ENCODE data around the gene GPR15. TPM values are rescaled to one million over a fixed set of nuclear protein-coding genes. Genes with fewer than 3 reads are reported as not detected.

Gene GPR15
- total RNA-seq, 4 donors from 2014 or later, result not detected

DNA sequence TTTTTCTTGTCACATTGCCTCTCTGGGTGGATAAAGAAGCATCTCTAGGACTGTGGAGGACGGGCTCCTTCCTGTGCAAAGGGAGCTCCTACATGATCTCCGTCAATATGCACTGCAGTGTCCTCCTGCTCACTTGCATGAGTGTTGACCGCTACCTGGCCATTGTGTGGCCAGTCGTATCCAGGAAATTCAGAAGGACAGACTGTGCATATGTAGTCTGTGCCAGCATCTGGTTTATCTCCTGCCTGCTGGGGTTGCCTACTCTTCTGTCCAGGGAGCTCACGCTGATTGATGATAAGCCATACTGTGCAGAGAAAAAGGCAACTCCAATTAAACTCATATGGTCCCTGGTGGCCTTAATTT, 478 bp downstream of the GPR15 start:
- no peak for ATAC-seq
- Histone ChIP-seq H3K4me1 (no peaks in the 10 kb centered on the region), H3K27me3 (no peaks in the 10 kb centered on the region), H3K36me3 (no peaks in the 10 kb centered on the region), H3K27ac (no peak overlapping the region), H3K9me3 (no peaks in the 10 kb centered on the region), H3K4me3 (no peak overlapping the region)
- intact Hi-C loops (cut with DNase I; ENCODE audit: low total_unique reads), result no loop called here
- TF ChIP-seq, protein P1, sequence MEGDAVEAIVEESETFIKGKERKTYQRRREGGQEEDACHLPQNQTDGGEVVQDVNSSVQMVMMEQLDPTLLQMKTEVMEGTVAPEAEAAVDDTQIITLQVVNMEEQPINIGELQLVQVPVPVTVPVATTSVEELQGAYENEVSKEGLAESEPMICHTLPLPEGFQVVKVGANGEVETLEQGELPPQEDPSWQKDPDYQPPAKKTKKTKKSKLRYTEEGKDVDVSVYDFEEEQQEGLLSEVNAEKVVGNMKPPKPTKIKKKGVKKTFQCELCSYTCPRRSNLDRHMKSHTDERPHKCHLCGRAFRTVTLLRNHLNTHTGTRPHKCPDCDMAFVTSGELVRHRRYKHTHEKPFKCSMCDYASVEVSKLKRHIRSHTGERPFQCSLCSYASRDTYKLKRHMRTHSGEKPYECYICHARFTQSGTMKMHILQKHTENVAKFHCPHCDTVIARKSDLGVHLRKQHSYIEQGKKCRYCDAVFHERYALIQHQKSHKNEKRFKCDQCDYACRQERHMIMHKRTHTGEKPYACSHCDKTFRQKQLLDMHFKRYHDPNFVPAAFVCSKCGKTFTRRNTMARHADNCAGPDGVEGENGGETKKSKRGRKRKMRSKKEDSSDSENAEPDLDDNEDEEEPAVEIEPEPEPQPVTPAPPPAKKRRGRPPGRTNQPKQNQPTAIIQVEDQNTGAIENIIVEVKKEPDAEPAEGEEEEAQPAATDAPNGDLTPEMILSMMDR (IDR thresholded peaks at IDR 0.05 in 4 of 5, conservative IDR thresholded peaks at IDR 0.05 in 1 of 5), result no peak
- no peak for TF ChIP-seq POLR2A (IDR thresholded peaks at IDR 0.05)
- in situ Hi-C loops (cut with MboI; ENCODE audit: low sequenced_read_pairs in 4 of 4), result no loop called here
- no peak for DNase-seq

DNA sequence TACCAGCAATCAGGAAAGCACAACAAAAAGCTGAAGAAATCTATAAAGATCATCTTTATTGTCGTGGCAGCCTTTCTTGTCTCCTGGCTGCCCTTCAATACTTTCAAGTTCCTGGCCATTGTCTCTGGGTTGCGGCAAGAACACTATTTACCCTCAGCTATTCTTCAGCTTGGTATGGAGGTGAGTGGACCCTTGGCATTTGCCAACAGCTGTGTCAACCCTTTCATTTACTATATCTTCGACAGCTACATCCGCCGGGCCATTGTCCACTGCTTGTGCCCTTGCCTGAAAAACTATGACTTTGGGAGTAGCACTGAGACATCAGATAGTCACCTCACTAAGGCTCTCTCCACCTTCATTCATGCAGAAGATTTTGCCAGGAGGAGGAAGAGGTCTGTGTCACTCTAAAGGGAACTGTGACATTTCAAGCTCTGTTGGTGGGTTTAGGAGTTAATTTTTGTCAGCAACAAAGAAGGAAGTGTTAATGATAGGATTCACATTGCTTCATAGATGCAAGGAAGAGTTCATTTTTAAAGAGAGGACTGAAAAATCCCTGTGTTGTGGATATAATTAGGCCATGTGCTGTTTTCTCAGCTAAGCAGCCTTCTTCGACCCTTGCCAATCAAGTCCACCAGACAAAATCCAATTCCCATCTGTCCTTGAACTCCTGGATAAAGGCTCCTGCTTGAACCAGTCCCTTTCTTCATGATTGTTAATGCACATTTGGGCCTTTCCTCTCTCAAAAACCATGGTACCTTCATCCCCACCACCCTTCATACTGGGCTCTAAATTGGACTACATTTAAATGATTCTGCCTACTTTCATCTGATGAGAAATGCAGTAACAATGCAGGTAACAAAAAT, 1.2 kb downstream of the GPR15 start:
- no peaks in the 10 kb centered on the region for H3K9me3 ChIP-seq
- ATAC-seq (no peak), DNase-seq (no peak)
- H3K27ac ChIP-seq, result no peak overlapping the region
- H3K36me3 ChIP-seq, result no peaks in the 10 kb centered on the region
- no peaks in the 10 kb centered on the region for H3K4me1 ChIP-seq
- TF ChIP-seq POLR2A (IDR thresholded peaks at IDR 0.05), result no peak
- TF ChIP-seq, protein P1 (IDR thresholded peaks at IDR 0.05 in 4 of 5, conservative IDR thresholded peaks at IDR 0.05 in 1 of 5), result no peak
- in situ Hi-C loops (cut with MboI; ENCODE audit: low sequenced_read_pairs in 4 of 4) (no loop called here), intact Hi-C loops (cut with DNase I; ENCODE audit: low total_unique reads) (no loop called here)
- H3K27me3 ChIP-seq, result no peaks in the 10 kb centered on the region
- H3K4me3 ChIP-seq, result no peak overlapping the region

GRCh38 chr3:98534168-98534567, 2.4 kb downstream of the GPR15 start:
- Histone ChIP-seq H3K27me3 (no peaks in the 10 kb centered on the region), H3K27ac (no peak overlapping the region), H3K4me1 (no peaks in the 10 kb centered on the region), H3K9me3 (no peaks in the 10 kb centered on the region), H3K4me3 (no peak overlapping the region), H3K36me3 (no peaks in the 10 kb centered on the region)
- intact Hi-C loops (cut with DNase I; ENCODE audit: low total_unique reads) (no loop called here), in situ Hi-C loops (cut with MboI; ENCODE audit: low sequenced_read_pairs in 4 of 4) (no loop called here)
- DNase-seq (no peak), ATAC-seq (no peak)
- TF ChIP-seq, protein P1 (IDR thresholded peaks at IDR 0.05 in 4 of 5, conservative IDR thresholded peaks at IDR 0.05 in 1 of 5), result no peak
- TF ChIP-seq POLR2A (IDR thresholded peaks at IDR 0.05), result no peak

DNA sequence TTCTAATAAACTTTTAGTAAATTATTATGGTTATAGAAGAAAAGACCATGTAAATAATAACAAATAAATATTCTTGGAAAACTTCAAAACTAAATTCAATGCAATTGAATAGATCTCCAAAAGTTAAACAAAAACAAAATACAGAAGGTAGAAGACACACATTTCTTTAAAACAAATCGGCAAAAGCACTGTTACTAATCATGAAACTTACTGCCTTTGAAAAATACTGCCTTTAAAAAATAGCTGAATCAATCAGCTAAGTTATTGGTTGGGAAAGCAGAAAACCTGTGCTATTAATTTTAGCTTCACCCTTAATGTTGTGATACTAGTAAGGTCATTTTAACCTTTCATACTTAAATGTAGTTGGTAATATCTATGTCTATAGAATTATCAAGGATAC, 3.0 kb downstream of the GPR15 start:
- H3K27ac ChIP-seq, result no peak overlapping the region
- no peaks in the 10 kb centered on the region for H3K27me3 ChIP-seq
- ATAC-seq (no peak), DNase-seq (no peak)
- H3K4me3 ChIP-seq, result no peak overlapping the region
- no peaks in the 10 kb centered on the region for H3K9me3 ChIP-seq
- no peaks in the 10 kb centered on the region for H3K36me3 ChIP-seq
- in situ Hi-C loops (cut with MboI; ENCODE audit: low sequenced_read_pairs in 4 of 4), result no loop called here
- TF ChIP-seq, protein P1 (IDR thresholded peaks at IDR 0.05 in 4 of 5, conservative IDR thresholded peaks at IDR 0.05 in 1 of 5), result no peak
- no peak for TF ChIP-seq POLR2A (IDR thresholded peaks at IDR 0.05)
- intact Hi-C loops (cut with DNase I; ENCODE audit: low total_unique reads), result no loop called here
- no peaks in the 10 kb centered on the region for H3K4me1 ChIP-seq

Data from gastrocnemius medialis (tissue), 4 donors.